KMS-11 (cell line): ENCODE results near the gene LTBR.
"Not testable (repeated sequence)": the region's sequence is repeated elsewhere in the genome, so short reads cannot be mapped to it uniquely, and the experiment has no call there.

ENCODE experiments used
- H2AFZ ChIP-seq: fragments of 200-600 bp; sonication (generic); 2 replicates; pipeline ENCODE4 v1.6.1; 2016; ENCODE audit warnings: antibody characterized with exemption, mixed run types, low read depth
- H3K27ac ChIP-seq: fragments of 200-600 bp; sonication (generic); 2 replicates; pipeline ENCODE4 v1.6.1; 2016; ENCODE audit warnings: mild to moderate bottlenecking, mixed run types
- H3K27me3 ChIP-seq: fragments of 200-600 bp; sonication (generic); 2 replicates; pipeline ENCODE4 v1.6.1; 2017; ENCODE audit warnings: mild to moderate bottlenecking, low read depth, mixed run types, moderate library complexity; ENCODE audit not compliant: insufficient read depth
- H3K36me3 ChIP-seq: fragments of 200-600 bp; sonication (generic); 2 replicates; pipeline ENCODE4 v1.6.1; 2017; ENCODE audit warnings: mild to moderate bottlenecking, mixed run types; ENCODE audit not compliant: insufficient read depth
- H3K4me1 ChIP-seq: fragments of 200-600 bp; sonication (generic); 2 replicates; pipeline ENCODE4 v1.6.1; 2016; ENCODE audit warnings: mild to moderate bottlenecking, low read depth, mixed run types; ENCODE audit not compliant: poor library complexity, severe bottlenecking
- H3K4me2 ChIP-seq: fragments of 200-600 bp; sonication (generic); 2 replicates; pipeline ENCODE4 v1.7.0; 2016; ENCODE audit warnings: mild to moderate bottlenecking, mixed run types
- H3K4me3 ChIP-seq: fragments of 200-600 bp; sonication (generic); IDR thresholded peaks from 2 replicates; pipeline ENCODE4 v1.6.1; 2017; ENCODE audit warnings: low read depth, low read length, mixed read lengths; ENCODE audit not compliant: insufficient read depth
- H3K79me2 ChIP-seq: fragments of 200-600 bp; sonication (generic); 2 replicates; pipeline ENCODE4 v1.6.1; 2016; ENCODE audit warnings: low read depth, mixed run types; ENCODE audit not compliant: insufficient read depth
- H3K9ac ChIP-seq: fragments of 200-600 bp; sonication (generic); 2 replicates; pipeline ENCODE4 v1.6.1; 2016; ENCODE audit warnings: mild to moderate bottlenecking, mixed run types
- H4K20me1 ChIP-seq: fragments of 200-600 bp; sonication (generic); 2 replicates; pipeline ENCODE4 v1.6.1; 2016; ENCODE audit warnings: mild to moderate bottlenecking, mixed run types; ENCODE audit not compliant: insufficient read depth
- TF ChIP-seq, protein P1 (sequence below): fragments of 200-600 bp; sonication (generic); conservative IDR thresholded peaks from 2 replicates; pipeline ENCODE4 v1.6.1; 2017; ENCODE audit warnings: low read depth, mild to moderate bottlenecking, antibody characterized with exemption, low read length, moderate library complexity, mixed read lengths

LTBR gene

GRCh38 chr12:6424008-6424347, 40.0 kb downstream of the LTBR start:
- no peaks in the 10 kb centered on the region for H3K36me3 ChIP-seq
- H3K27me3 ChIP-seq: no peaks in the 10 kb centered on the region
- no peaks in the 10 kb centered on the region for H3K79me2 ChIP-seq
- H3K27ac ChIP-seq: no peak overlapping the region
- TF ChIP-seq, protein P1, sequence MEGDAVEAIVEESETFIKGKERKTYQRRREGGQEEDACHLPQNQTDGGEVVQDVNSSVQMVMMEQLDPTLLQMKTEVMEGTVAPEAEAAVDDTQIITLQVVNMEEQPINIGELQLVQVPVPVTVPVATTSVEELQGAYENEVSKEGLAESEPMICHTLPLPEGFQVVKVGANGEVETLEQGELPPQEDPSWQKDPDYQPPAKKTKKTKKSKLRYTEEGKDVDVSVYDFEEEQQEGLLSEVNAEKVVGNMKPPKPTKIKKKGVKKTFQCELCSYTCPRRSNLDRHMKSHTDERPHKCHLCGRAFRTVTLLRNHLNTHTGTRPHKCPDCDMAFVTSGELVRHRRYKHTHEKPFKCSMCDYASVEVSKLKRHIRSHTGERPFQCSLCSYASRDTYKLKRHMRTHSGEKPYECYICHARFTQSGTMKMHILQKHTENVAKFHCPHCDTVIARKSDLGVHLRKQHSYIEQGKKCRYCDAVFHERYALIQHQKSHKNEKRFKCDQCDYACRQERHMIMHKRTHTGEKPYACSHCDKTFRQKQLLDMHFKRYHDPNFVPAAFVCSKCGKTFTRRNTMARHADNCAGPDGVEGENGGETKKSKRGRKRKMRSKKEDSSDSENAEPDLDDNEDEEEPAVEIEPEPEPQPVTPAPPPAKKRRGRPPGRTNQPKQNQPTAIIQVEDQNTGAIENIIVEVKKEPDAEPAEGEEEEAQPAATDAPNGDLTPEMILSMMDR: no peak
- peak overlapping the region; percentile 12; the same call in 1 of the 2 replicates for H3K4me2 ChIP-seq
- H3K4me3 ChIP-seq: no peak overlapping the region
- peak overlapping the region; percentile 92 for H2AFZ ChIP-seq
- H3K4me1 ChIP-seq: peaks cover 10% of the 10 kb centered on the region
- H4K20me1 ChIP-seq: no peaks in the 10 kb centered on the region
- H3K9ac ChIP-seq: no peak overlapping the region

DNA sequence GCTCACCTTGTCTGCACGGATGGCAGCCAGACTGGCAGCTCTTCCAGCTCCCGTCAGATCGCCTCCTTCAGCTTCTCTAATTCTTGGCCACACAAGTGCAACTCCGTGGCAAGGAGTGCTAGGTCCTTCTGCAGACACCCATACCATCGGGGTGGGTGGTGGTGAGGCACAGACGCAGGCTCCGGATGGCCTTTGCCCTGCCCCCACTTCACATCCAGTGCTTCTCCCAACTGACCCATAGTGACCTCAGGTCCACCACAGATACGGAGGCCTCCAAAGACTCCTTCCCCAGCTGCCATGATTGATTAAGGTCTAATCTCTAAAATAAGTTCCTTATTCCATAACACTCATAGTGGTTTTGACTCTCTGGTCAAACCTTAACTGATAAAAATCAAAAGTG, 40.9 kb downstream of the LTBR start:
- Histone ChIP-seq H3K79me2 (no peaks in the 10 kb centered on the region), H3K4me1 (peaks cover 10% of the 10 kb centered on the region), H2AFZ (no peak overlapping the region), H3K27ac (no peak overlapping the region), H3K36me3 (no peaks in the 10 kb centered on the region), H3K4me2 (no peak overlapping the region), H3K4me3 (no peak overlapping the region), H3K9ac (no peak overlapping the region), H3K27me3 (no peaks in the 10 kb centered on the region), H4K20me1 (no peaks in the 10 kb centered on the region)
- TF ChIP-seq, protein P1: no peak

- Histone ChIP-seq H3K4me1 (peaks cover 10% of the 10 kb centered on the region), H2AFZ (no peak overlapping the region), H4K20me1 (no peaks in the 10 kb centered on the region), H3K27me3 (no peaks in the 10 kb centered on the region), H3K9ac (no peak overlapping the region), H3K4me2 (no peak overlapping the region), H3K27ac (no peak overlapping the region), H3K79me2 (no peaks in the 10 kb centered on the region), H3K36me3 (no peaks in the 10 kb centered on the region), H3K4me3 (no peak overlapping the region)
- TF ChIP-seq, protein P1: no peak
These were observed 41.9 kb downstream of the LTBR start for GRCh38 chr12:6425590-6426531.

- H3K27ac ChIP-seq: no peak overlapping the region
- no peak overlapping the region for H3K9ac ChIP-seq
- no peaks in the 10 kb centered on the region for H3K79me2 ChIP-seq
- H3K4me3 ChIP-seq: no peak overlapping the region
- no peaks in the 10 kb centered on the region for H4K20me1 ChIP-seq
- no peaks in the 10 kb centered on the region for H3K27me3 ChIP-seq
- no peaks in the 10 kb centered on the region for H3K36me3 ChIP-seq
- TF ChIP-seq, protein P1: no peak
- H3K4me2 ChIP-seq: no peak overlapping the region
- H2AFZ ChIP-seq: no peak overlapping the region
- peaks cover 18% of the 10 kb centered on the region for H3K4me1 ChIP-seq
These were observed 43.1 kb downstream of the LTBR start for GRCh38 chr12:6426882-6427671.

GRCh38 chr12:6427796-6428195, 43.8 kb downstream of the LTBR start:
- H3K79me2 ChIP-seq, H3K36me3 ChIP-seq, H3K4me3 ChIP-seq, H3K27ac ChIP-seq, H3K4me2 ChIP-seq, H4K20me1 ChIP-seq, H3K27me3 ChIP-seq, H3K9ac ChIP-seq, H2AFZ ChIP-seq: not testable (repeated sequence)
- H3K4me1 ChIP-seq: peaks cover 25% of the 10 kb centered on the region
